MM.1S (cell line): Measurements from ENCODE around the gene ZSCAN30.

ENCODE experiments used
- DNase-seq: peaks from one replicate; pipeline ENCODE4 v3.0.0-alpha.2; 2015
- H2AFZ ChIP-seq: fragments of 300-600 bp; sonication (generic); 2 replicates; pipeline ENCODE4 v1.6.0; 2016; ENCODE audit warnings: antibody characterized with exemption, low read length
- H3F3A ChIP-seq: fragments of 300-600 bp; sonication (generic); 2 replicates; pipeline ENCODE4 v1.6.1; 2016; ENCODE audit warnings: mild to moderate bottlenecking, antibody characterized with exemption, low read length, moderate library complexity, mixed read lengths; ENCODE audit not compliant: insufficient read depth
- H3K27ac ChIP-seq: fragments of 300-600 bp; sonication (generic); 2 replicates; pipeline ENCODE4 v1.5.1; 2016; ENCODE audit warnings: mild to moderate bottlenecking, low read length
- H3K27me3 ChIP-seq: fragments of 300-600 bp; sonication (generic); replicated peaks from 2 replicates; pipeline ENCODE4 v1.6.0; 2016; ENCODE audit warnings: low read length; ENCODE audit not compliant: insufficient read depth
- H3K36me3 ChIP-seq: fragments of 300-600 bp; sonication (generic); replicated peaks from 2 replicates; pipeline ENCODE4 v1.6.1; 2016; ENCODE audit warnings: mild to moderate bottlenecking, low read length, mixed read lengths; ENCODE audit not compliant: insufficient read depth
- H3K4me1 ChIP-seq: fragments of 300-600 bp; sonication (generic); 2 replicates; pipeline ENCODE4 v1.6.1; 2016; ENCODE audit warnings: low read length, mixed read lengths
- H3K4me2 ChIP-seq: fragments of 300-600 bp; sonication (generic); 2 replicates; pipeline ENCODE4 v1.6.0; 2016; ENCODE audit warnings: low read depth, low read length
- H3K4me3 ChIP-seq: fragments of 300-600 bp; sonication (generic); 2 replicates; pipeline ENCODE4 v1.5.1; 2016; ENCODE audit warnings: low read length, mixed read lengths
- H3K79me2 ChIP-seq: fragments of 300-600 bp; sonication (generic); 2 replicates; pipeline ENCODE4 v1.6.1; 2016; ENCODE audit warnings: mixed run types, low read length, mixed read lengths
- H3K9ac ChIP-seq: fragments of 300-600 bp; sonication (generic); 2 replicates; pipeline ENCODE4 v1.6.1; 2016; ENCODE audit warnings: low read length, mixed read lengths
- H3K9me2 ChIP-seq: fragments of 300-600 bp; sonication (generic); replicated peaks from 2 replicates; pipeline ENCODE4 v1.6.1; 2016; ENCODE audit warnings: mild to moderate bottlenecking, low read length, mixed read lengths; ENCODE audit not compliant: insufficient read depth
- H3K9me3 ChIP-seq: fragments of 300-600 bp; sonication (generic); replicated peaks from 2 replicates; pipeline ENCODE4 v1.6.1; 2016; ENCODE audit warnings: mild to moderate bottlenecking, low read length, mixed read lengths; ENCODE audit not compliant: insufficient read depth
- H4K20me1 ChIP-seq: fragments of 300-600 bp; sonication (generic); 2 replicates; pipeline ENCODE4 v1.6.1; 2016; ENCODE audit warnings: mild to moderate bottlenecking, low read length, moderate library complexity, mixed read lengths; ENCODE audit not compliant: insufficient read depth
- CTCF ChIP-seq: fragments of 300-600 bp; sonication (generic); IDR thresholded peaks from 2 replicates; pipeline ENCODE4 v1.5.1; 2016; ENCODE audit warnings: antibody characterized with exemption, low read length, mixed read lengths
- EZH2 ChIP-seq: fragments of 300-600 bp; sonication (generic); optimal IDR thresholded peaks from 2 replicates; pipeline ENCODE3; 2017; ENCODE audit warnings: low read depth, mild to moderate bottlenecking, antibody characterized with exemption, low read length, mixed read lengths
- EZH2phosphoT487 ChIP-seq: fragments of 300-600 bp; sonication (generic); IDR thresholded peaks from 2 replicates; pipeline ENCODE4 v1.6.1; 2018; ENCODE audit warnings: antibody characterized with exemption, low read length

ZSCAN30 gene

GRCh38 chr18:35241448-35241804 lies 48.6 kb downstream of the ZSCAN30 start:
- no peaks in the 10 kb centered on the region for H3K27me3 ChIP-seq
- no peaks in the 10 kb centered on the region for H3F3A ChIP-seq

GRCh38 chr18:35240664-35241447 lies 49.2 kb downstream of the ZSCAN30 start, which contains the start of gene ZNF397:
ZNF397 (plus strand) TSS chr18:35241034; CDS start chr18:35242471, 1,437 bp downstream.
- H3K9ac ChIP-seq: peak within 1 kb of the TSS; percentile 88
- H4K20me1 ChIP-seq: no peaks in the 10 kb centered on the region
- 0 out of 2 replicates have a peak, but pooled peaks cover 3% of the 10 kb centered on the region for H3K4me1 ChIP-seq
- no peaks in the 10 kb centered on the region for H3K9me2 ChIP-seq
- H3K4me2 ChIP-seq: peak within 1 kb of the TSS; percentile 55
- H3F3A ChIP-seq: no peaks in the 10 kb centered on the region
- H3K36me3 ChIP-seq: 0 out of 2 replicates have a peak, but pooled peaks cover 3% of the 10 kb centered on the region
- peak within 1 kb of the TSS; percentile 77 for H3K4me3 ChIP-seq
- H3K27me3 ChIP-seq: no peaks in the 10 kb centered on the region
- TF ChIP-seq EZH2phosphoT487: no peak
- no peak for TF ChIP-seq EZH2
- no peak for TF ChIP-seq CTCF
- H2AFZ ChIP-seq: peak within 1 kb of the TSS; percentile 96
- H3K79me2 ChIP-seq: peaks cover 7% of the 10 kb centered on the region; the same call in 1 of the 2 replicates
- peak; percentile 97 for DNase-seq
- no peaks in the 10 kb centered on the region for H3K9me3 ChIP-seq
- H3K27ac ChIP-seq: peak within 1 kb of the TSS; percentile 88

More at GRCh38 chr18:35241448-35241804, 48.6 kb downstream of the ZSCAN30 start:
- Histone ChIP-seq H2AFZ (peak overlapping the region; percentile 96), H3K9me2 (no peaks in the 10 kb centered on the region), H3K4me3 (peak overlapping the region; percentile 77), H3K36me3 (0 out of 2 replicates have a peak, but pooled peaks cover 3% of the 10 kb centered on the region), H3K9ac (peak overlapping the region; percentile 88), H3K79me2 (peaks cover 7% of the 10 kb centered on the region; the same call in 1 of the 2 replicates), H4K20me1 (no peaks in the 10 kb centered on the region), H3K4me2 (peak overlapping the region; percentile 55), H3K27ac (peak overlapping the region; percentile 88), H3K9me3 (no peaks in the 10 kb centered on the region), H3K4me1 (0 out of 2 replicates have a peak, but pooled peaks cover 3% of the 10 kb centered on the region)
- peak; percentile 21 for DNase-seq
- TF ChIP-seq EZH2phosphoT487: no peak
- TF ChIP-seq EZH2: no peak
- no peak for TF ChIP-seq CTCF

- 0 out of 2 replicates have a peak, but pooled peaks cover 3% of the 10 kb centered on the region for H3K4me1 ChIP-seq
- H3K4me3 ChIP-seq: no peak overlapping the region
- 0 out of 2 replicates have a peak, but pooled peaks cover 2% of the 10 kb centered on the region for H3K36me3 ChIP-seq
- TF ChIP-seq EZH2phosphoT487 (no peak), EZH2 (no peak), CTCF (no peak)
- no peaks in the 10 kb centered on the region for H3K9me2 ChIP-seq
- H3K9me3 ChIP-seq: no peaks in the 10 kb centered on the region
- no peak overlapping the region for H3K4me2 ChIP-seq
- H3K27ac ChIP-seq: no peak overlapping the region
- H3K9ac ChIP-seq: no peak overlapping the region
- H2AFZ ChIP-seq: 0 out of 2 replicates have a peak overlapping the region, but pooled peaks have one; percentile 16
- no peak for DNase-seq
- H4K20me1 ChIP-seq: no peaks in the 10 kb centered on the region
- peaks cover 7% of the 10 kb centered on the region; the same call in 1 of the 2 replicates for H3K79me2 ChIP-seq
- H3K27me3 ChIP-seq: no peaks in the 10 kb centered on the region
- no peaks in the 10 kb centered on the region for H3F3A ChIP-seq
Measured at GRCh38 chr18:35239314-35239713, 50.7 kb downstream of the ZSCAN30 start.
